HepG2 (cell line): ENCODE data around the gene DPP3. TPM values are rescaled to one million over a fixed set of nuclear protein-coding genes. Genes with fewer than 3 reads are reported as not detected.

Experiments used
- ARHGAP35 ChIP-seq: sonication (generic); formaldehyde crosslinking; IDR thresholded peaks from 2 replicates; pipeline ENCODE4 v1.9.0; 2022; ENCODE audit warnings: mild to moderate bottlenecking, inconsistent platforms, moderate library complexity, missing genetic modification reagents, borderline replicate concordance
- KMT2A ChIP-seq: sonication (generic); formaldehyde crosslinking; IDR thresholded peaks from 2 replicates; pipeline ENCODE4 v1.4.0; 2020; ENCODE audit warnings: missing genetic modification reagents
- NR2F1 ChIP-seq, 2 experiments: fragments of 450-650 bp in 1 of 2; formaldehyde crosslinking in 1 of 2; IDR thresholded peaks; 2 replicates each; pipeline versions ENCODE4 v1.5.0 to v1.6.1; 2016 to 2020; ENCODE audit warnings: mild to moderate bottlenecking in 1 of 2, missing compliant biosample characterization in 1 of 2, missing genetic modification reagents in 1 of 2, moderate library complexity in 1 of 2
- SP1 ChIP-seq, 2 experiments: fragments of 450-650 bp in 1 of 2; sonication (generic) in 1 of 2; formaldehyde crosslinking in 1 of 2; IDR thresholded peaks; 2 replicates each; pipeline versions ENCODE4 v1.4.0 to v1.6.1; 2016 to 2020; ENCODE audit warnings: missing genetic modification reagents in 1 of 2
- ZNF235 ChIP-seq: sonication (generic); formaldehyde crosslinking; IDR thresholded peaks from 2 replicates; pipeline ENCODE4 v1.8.1; 2023; ENCODE audit warnings: mild to moderate bottlenecking, missing genetic modification reagents, borderline replicate concordance
- ZNF264 ChIP-seq: sonication (generic); formaldehyde crosslinking; IDR thresholded peaks from 2 replicates; pipeline ENCODE4 v1.4.0; 2020; ENCODE audit warnings: missing genetic modification reagents
- ZNF605 ChIP-seq: sonication (generic); formaldehyde crosslinking; IDR thresholded peaks from 2 replicates; pipeline ENCODE4 v1.8.0; 2022; ENCODE audit warnings: mild to moderate bottlenecking, missing genetic modification reagents
- ZNF639 ChIP-seq: conservative IDR thresholded peaks from 2 replicates; pipeline ENCODE4 v1.6.1; 2018; ENCODE audit warnings: missing genetic modification reagents
- ZNF724P ChIP-seq: sonication (generic); formaldehyde crosslinking; IDR thresholded peaks from 2 replicates; pipeline ENCODE4 v1.8.0; 2022; ENCODE audit warnings: missing genetic modification reagents, borderline replicate concordance
- ZNF737 ChIP-seq: sonication (generic); formaldehyde crosslinking; IDR thresholded peaks from 2 replicates; pipeline ENCODE4 v1.5.0; 2020; ENCODE audit warnings: missing genetic modification reagents, mild to moderate bottlenecking, borderline replicate concordance
- ZSCAN22 ChIP-seq: sonication (generic); formaldehyde crosslinking; IDR thresholded peaks from 2 replicates; pipeline ENCODE4 v1.4.0; 2020; ENCODE audit warnings: mild to moderate bottlenecking, missing genetic modification reagents
- ZUFSP ChIP-seq: sonication (generic); formaldehyde crosslinking; IDR thresholded peaks from 2 replicates; pipeline ENCODE4 v1.9.0; 2021; ENCODE audit warnings: missing genetic modification reagents, mild to moderate bottlenecking, borderline replicate concordance
- polyA plus RNA-seq, 8 experiments: library from polyadenylated mRNA; depleted of rRNA in 3 of 8; stranded (reverse) in 7 of 8; unstranded in 1 of 8; fragments of >200 nt; fragmentation: Illumina TruSeq in 4 of 8; extraction: Trizol in 4 of 8; gene quantifications; 2 replicates each; pipeline versions ENCODE4 v1.2.1 to v1.2.3, GENCODE V29; 2011 to 2016; ENCODE audit warnings: low read depth in 4 of 8, missing spikeins in 1 of 8, mixed read lengths in 1 of 8; ENCODE audit not compliant: insufficient read depth in 1 of 8
- total RNA-seq, 5 experiments: library from RNA; depleted of rRNA; stranded (reverse); fragments of >200 nt; fragmentation: Illumina TruSeq; extraction: Trizol; gene quantifications; 2 replicates each; pipeline ENCODE4 v1.2.3, GENCODE V29; 2016; ENCODE audit warnings: low read depth in 1 of 5
- TF ChIP-seq, protein P1 (sequence below): sonication (generic); formaldehyde crosslinking; IDR thresholded peaks from 2 replicates; pipeline ENCODE4 v1.4.0; 2020; ENCODE audit warnings: mild to moderate bottlenecking, missing genetic modification reagents
- TF ChIP-seq, protein P2 (sequence below): IDR thresholded peaks from 2 replicates; pipeline ENCODE4 v1.6.1; 2016; ENCODE audit warnings: low read depth, borderline replicate concordance

The DPP3 gene
- total and polyA plus RNA-seq, 2 of the 13 experiments (the other 11 are each of a cell fraction or from before 2014, with no cell fraction given) = 38.4 to 59.8 TPM

DNA sequence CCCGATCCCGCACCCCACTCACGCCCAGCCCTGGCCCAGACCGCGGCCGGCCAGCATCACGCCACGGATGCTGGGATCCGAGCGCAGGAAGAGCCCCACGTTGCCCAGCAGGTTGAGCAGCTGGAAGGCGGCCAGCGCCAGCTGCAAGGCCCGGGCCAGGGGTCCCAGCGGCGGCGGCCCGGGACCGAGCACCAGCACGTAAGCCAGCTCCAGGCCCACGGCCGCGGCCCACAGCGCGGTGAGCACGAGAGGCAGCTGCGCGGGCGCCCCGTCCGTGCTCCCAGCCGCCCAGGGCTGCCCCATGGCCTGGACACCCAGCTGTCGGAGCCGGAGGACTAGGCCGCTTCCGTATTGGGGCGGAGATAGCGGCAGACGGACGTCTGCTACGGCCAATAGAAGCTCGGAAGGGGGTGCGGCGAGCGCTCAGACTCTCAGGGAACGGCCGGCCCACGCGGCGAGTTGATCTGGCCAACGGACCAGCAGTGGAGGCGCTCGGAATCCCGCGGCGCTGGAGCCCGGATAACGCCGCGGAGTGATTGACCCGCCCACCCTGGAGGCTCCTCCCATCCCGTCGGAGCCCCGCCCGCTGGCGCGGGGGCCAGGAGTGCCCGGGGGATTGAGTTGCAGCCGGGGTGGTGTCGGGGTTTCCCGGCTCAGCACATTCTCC, 65.6 kb downstream of the DPP3 start, which contains the start of gene ZDHHC24 (continued):
- TF ChIP-seq ZNF639 (CRISPR knock-in tag) (no peak), ZNF737 (CRISPR knock-in tag) (no peak), ZUFSP (no peak), KMT2A (CRISPR knock-in tag) (peak; percentile 3; the same call in 1 of the 2 replicates), ARHGAP35 (CRISPR knock-in tag) (0 out of 2 replicates have a peak, but pooled peaks have one; percentile 17), ZNF605 (CRISPR knock-in tag) (0 out of 2 replicates have a peak, but pooled peaks have one; percentile 33), ZNF264 (CRISPR knock-in tag) (0 out of 2 replicates have a peak, but pooled peaks have one; percentile 23), ZNF724P (CRISPR knock-in tag) (no peak), ZNF235 (0 out of 2 replicates have a peak, but pooled peaks have one; percentile 41), NR2F1 (CRISPR knock-in tag; IDR thresholded peaks at IDR 0.05) (no peak), ZSCAN22 (CRISPR knock-in tag) (no peak), SP1 (IDR thresholded peaks at IDR 0.05) (no peak), SP1 (CRISPR knock-in tag; IDR thresholded peaks at IDR 0.05) (peak; percentile 67)
- TF ChIP-seq, protein P1, sequence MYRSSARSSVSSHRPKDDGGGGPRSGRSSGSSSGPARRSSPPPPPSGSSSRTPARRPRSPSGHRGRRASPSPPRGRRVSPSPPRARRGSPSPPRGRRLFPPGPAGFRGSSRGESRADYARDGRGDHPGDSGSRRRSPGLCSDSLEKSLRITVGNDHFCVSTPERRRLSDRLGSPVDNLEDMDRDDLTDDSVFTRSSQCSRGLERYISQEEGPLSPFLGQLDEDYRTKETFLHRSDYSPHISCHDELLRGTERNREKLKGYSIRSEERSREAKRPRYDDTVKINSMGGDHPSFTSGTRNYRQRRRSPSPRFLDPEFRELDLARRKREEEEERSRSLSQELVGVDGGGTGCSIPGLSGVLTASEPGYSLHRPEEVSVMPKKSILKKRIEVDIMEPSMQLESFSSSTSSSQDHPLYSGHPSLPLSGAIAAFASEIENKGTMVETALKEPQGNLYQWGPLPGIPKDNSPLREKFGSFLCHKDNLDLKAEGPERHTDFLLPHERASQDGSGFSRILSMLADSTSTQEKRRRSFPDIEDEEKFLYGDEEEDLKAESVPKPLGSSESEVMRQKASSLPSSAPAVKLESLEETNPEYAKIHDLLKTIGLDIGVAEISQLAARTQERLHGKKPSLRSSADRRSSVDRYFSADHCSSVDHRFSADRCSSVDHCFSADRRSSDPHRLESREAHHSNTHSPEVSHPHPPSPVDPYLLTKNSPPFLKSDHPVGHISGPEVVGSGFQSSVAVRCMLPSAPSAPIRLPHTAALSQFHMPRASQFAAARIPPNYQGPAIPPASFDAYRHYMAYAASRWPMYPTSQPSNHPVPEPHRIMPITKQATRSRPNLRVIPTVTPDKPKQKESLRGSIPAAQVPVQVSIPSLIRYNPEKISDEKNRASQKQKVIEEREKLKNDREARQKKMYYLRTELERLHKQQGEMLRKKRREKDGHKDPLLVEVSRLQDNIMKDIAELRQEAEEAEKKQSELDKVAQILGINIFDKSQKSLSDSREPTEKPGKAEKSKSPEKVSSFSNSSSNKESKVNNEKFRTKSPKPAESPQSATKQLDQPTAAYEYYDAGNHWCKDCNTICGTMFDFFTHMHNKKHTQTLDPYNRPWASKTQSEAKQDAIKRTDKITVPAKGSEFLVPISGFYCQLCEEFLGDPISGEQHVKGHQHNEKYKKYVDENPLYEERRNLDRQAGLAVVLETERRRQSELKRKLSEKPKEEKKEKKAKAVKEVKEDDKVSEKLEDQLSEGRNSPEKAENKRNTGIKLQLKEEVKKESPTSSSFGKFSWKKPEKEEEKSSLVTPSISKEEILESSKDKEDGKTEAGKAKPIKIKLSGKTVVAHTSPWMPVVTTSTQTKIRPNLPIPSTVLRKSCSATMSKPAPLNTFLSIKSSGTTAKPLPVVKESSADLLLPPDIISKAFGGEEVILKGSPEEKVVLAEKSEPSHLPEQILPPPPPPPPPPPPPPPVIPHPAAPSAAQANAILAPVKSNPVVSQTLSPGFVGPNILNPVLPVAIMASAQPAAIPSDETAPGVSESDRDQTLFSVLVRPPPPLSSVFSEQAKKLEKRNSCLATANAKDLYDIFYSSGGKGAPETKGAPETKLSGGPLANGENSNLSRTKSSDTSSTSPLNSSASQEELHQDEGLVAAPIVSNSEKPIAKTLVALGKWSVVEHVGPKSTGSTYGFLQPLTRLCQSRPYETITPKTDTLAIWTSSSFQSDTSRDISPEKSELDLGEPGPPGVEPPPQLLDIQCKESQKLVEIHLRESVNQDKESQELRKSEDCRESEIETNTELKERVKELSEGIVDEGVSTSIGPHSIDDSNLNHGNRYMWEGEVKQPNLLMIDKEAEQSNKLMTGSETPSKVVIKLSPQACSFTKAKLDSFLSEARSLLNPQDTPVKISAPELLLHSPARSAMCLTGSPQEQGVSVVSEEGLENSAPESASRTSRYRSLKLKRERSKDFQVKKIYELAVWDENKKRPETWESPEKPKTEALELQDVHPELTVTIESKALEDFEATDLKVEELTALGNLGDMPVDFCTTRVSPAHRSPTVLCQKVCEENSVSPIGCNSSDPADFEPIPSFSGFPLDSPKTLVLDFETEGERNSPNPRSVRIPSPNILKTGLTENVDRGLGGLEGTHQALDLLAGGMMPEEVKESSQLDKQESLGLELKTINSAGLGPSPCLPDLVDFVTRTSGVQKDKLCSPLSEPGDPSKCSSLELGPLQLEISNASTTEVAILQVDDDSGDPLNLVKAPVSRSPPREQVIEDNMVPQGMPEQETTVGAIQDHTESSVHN = no peak
- TF ChIP-seq, protein P2, sequence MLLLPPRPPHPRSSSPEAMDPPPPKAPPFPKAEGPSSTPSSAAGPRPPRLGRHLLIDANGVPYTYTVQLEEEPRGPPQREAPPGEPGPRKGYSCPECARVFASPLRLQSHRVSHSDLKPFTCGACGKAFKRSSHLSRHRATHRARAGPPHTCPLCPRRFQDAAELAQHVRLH (CRISPR knock-in tag) = 0 out of 2 replicates have a peak, but pooled peaks have one; percentile 25
